HepG2 (cell line): ENCODE results near the gene ACCS.

Source experiments
- FOXM1 ChIP-seq: sonication (generic); formaldehyde crosslinking; IDR thresholded peaks from 2 replicates; pipeline ENCODE4 v1.5.0; 2020; ENCODE audit warnings: missing genetic modification reagents
- HNRNPH1 ChIP-seq: fragments of 200-400 bp; formaldehyde crosslinking; optimal IDR thresholded peaks from 2 replicates; pipeline ENCODE3; 2017; ENCODE audit warnings: mild to moderate bottlenecking, low read depth, low read length
- HOMEZ ChIP-seq: IDR thresholded peaks from 2 replicates; pipeline ENCODE4 v1.6.1; 2016; ENCODE audit warnings: low read depth
- MAFK ChIP-seq, 2 experiments: IDR thresholded peaks in 1 of 2; conservative IDR thresholded peaks in 1 of 2; 2 replicates each; pipeline ENCODE4 v1.6.1; 2011; ENCODE audit warnings: improper control_type of control experiment in 2 of 2, low read length in 2 of 2
- SIN3A ChIP-seq: IDR thresholded peaks from 2 replicates; pipeline ENCODE4 v1.6.1; 2011; ENCODE audit warnings: low read depth, mild to moderate bottlenecking, control low read depth, low read length, borderline replicate concordance
- SMAD3 ChIP-seq: sonication (generic); formaldehyde crosslinking; IDR thresholded peaks from 2 replicates; pipeline ENCODE4 v1.4.0; 2020; ENCODE audit warnings: missing genetic modification reagents

- TF ChIP-seq SMAD3 (CRISPR knock-in tag) (no peak), FOXM1 (CRISPR knock-in tag) (no peak), HOMEZ (CRISPR knock-in tag) (no peak), HNRNPH1 (no peak), SIN3A (no peak), MAFK (conservative IDR thresholded peaks at IDR 0.05 in 1 of 2, IDR thresholded peaks at IDR 0.05 in 1 of 2; ENCODE audit: low read length in 2 of 2) (no peak)
Observed at GRCh38 chr11:44125598-44125997, 59.5 kb downstream of the ACCS start.
